Endothelial cell of umbilical vein (primary cell): Measurements from ENCODE around the gene PDCL2. TPM values are rescaled to one million over a fixed set of nuclear protein-coding genes. Genes with fewer than 3 reads are reported as not detected.

ENCODE experiments used
- BruUV-seq: library from RNA; stranded (reverse); fragments of 400-500 nt; replicated peaks from 2 replicates; lab custom pipeline; 2021; lab: Mats Ljungman, UMichigan
- CTCF ChIA-PET: fragments of 300-600, 350-600 bp; sonication (Branson Sonifier 250); formaldehyde crosslinking; loops from one replicate; lab custom pipeline; 2021; ENCODE audit warnings: antibody characterized with exemption, inconsistent platforms; lab: Charles Lee
- POLR2A ChIA-PET: fragments of 300-600, 350-600 bp; sonication (Branson Sonifier 250); formaldehyde crosslinking; loops from one replicate; lab custom pipeline; 2021; ENCODE audit warnings: antibody characterized with exemption, inconsistent platforms; lab: Charles Lee
- DNase-seq: peaks from one replicate; pipeline ENCODE4 v3.0.0-alpha.2; 2011; ENCODE audit warnings: low read depth, low spot score
- FAIRE-seq: peaks from 2 replicates; lab custom pipeline; 2011; peaks lifted over from hg19 to GRCh38; lab: Jason Lieb, UNC
- H2AFZ ChIP-seq: 2 replicates; pipeline ENCODE4 v1.6.0; 2012; ENCODE audit warnings: low read depth, low read length, control low read depth, inconsistent platforms
- H3K27ac ChIP-seq: 2 replicates; pipeline ENCODE4 v1.5.1; 2011; ENCODE audit warnings: low read depth, mild to moderate bottlenecking, control low read depth, low read length, moderate library complexity; ENCODE audit not compliant: insufficient read depth
- H3K27me3 ChIP-seq, 2 experiments: 2 replicates each; pipeline versions ENCODE4 v1.6.0 to v1.6.1; 2011; ENCODE audit warnings: low read length in 2 of 2, mixed read lengths in 1 of 2; ENCODE audit not compliant: control insufficient read depth in 2 of 2, insufficient read depth in 2 of 2
- H3K36me3 ChIP-seq, 2 experiments: 2 replicates in 1 of 2; 3 replicates in 1 of 2; pipeline ENCODE4 v1.5.1; 2011; ENCODE audit warnings: low read length in 2 of 2, mild to moderate bottlenecking in 1 of 2, moderate library complexity in 1 of 2; ENCODE audit not compliant: control insufficient read depth in 2 of 2, insufficient read depth in 2 of 2; ENCODE audit errors: extremely low read depth in 1 of 2
- H3K4me1 ChIP-seq: 3 replicates; pipeline ENCODE4 v1.5.1; 2011; ENCODE audit warnings: mild to moderate bottlenecking, low read length; ENCODE audit not compliant: control insufficient read depth, insufficient read depth; ENCODE audit errors: extremely low read depth
- H3K4me2 ChIP-seq: 2 replicates; pipeline ENCODE4 v1.6.1; 2011; ENCODE audit warnings: low read length, control low read depth, mixed read lengths; ENCODE audit not compliant: insufficient read depth
- H3K4me3 ChIP-seq, 3 experiments: fragments of 200-600 bp in 1 of 3; sonication (generic), shearing (Covaris generic) in 1 of 3; replicated peaks in 1 of 3; 2 replicates each; pipeline ENCODE4 v1.5.1; 2011 to 2016; ENCODE audit warnings: control low read depth in 3 of 3, low read length in 3 of 3, mild to moderate bottlenecking in 2 of 3, inconsistent platforms in 1 of 3, low read depth in 1 of 3, moderate library complexity in 1 of 3; ENCODE audit not compliant: insufficient read depth in 1 of 3
- H3K79me2 ChIP-seq: 2 replicates; pipeline ENCODE4 v1.6.0; 2012; ENCODE audit warnings: low read length, inconsistent platforms; ENCODE audit not compliant: control insufficient read depth, insufficient read depth
- H3K9ac ChIP-seq: replicated peaks from 2 replicates; pipeline ENCODE3; 2011; ENCODE audit warnings: low read length, control low read depth; ENCODE audit not compliant: insufficient read depth; ENCODE audit errors: extremely low read depth
- H3K9me1 ChIP-seq: replicated peaks from 3 replicates; pipeline ENCODE4 v1.6.0; 2011; ENCODE audit warnings: mild to moderate bottlenecking, low read length; ENCODE audit not compliant: control insufficient read depth, insufficient read depth; ENCODE audit errors: extremely low read depth
- H3K9me3 ChIP-seq: replicated peaks from 2 replicates; pipeline ENCODE4 v1.5.1; 2012; ENCODE audit warnings: low read length, inconsistent platforms; ENCODE audit not compliant: control insufficient read depth, insufficient read depth
- H4K20me1 ChIP-seq: replicated peaks from 2 replicates; pipeline ENCODE3; 2011; ENCODE audit warnings: mild to moderate bottlenecking, low read length; ENCODE audit not compliant: control insufficient read depth, insufficient read depth; ENCODE audit errors: extremely low read depth
- EZH2 ChIP-seq: IDR thresholded peaks from 2 replicates; pipeline ENCODE4 v1.6.1; 2012; ENCODE audit warnings: borderline replicate concordance, low read depth, mild to moderate bottlenecking, moderate library complexity, low read length, inconsistent platforms; ENCODE audit not compliant: severe bottlenecking
- FOS ChIP-seq: IDR thresholded peaks from 2 replicates; pipeline ENCODE4 v1.6.1; 2011; ENCODE audit warnings: mild to moderate bottlenecking, low read length, moderate library complexity, borderline replicate concordance; ENCODE audit not compliant: insufficient read depth
- GATA2 ChIP-seq: IDR thresholded peaks from 2 replicates; pipeline ENCODE4 v1.7.0; 2011; ENCODE audit warnings: low read depth, mild to moderate bottlenecking, moderate library complexity, mixed read lengths, low read length; ENCODE audit not compliant: insufficient read length, insufficient read depth
- JUN ChIP-seq: IDR thresholded peaks from 2 replicates; pipeline ENCODE4 v1.6.1; 2011; ENCODE audit warnings: borderline replicate concordance, low read depth; ENCODE audit not compliant: insufficient read length, insufficient read depth
- MYC ChIP-seq: IDR thresholded peaks from one replicate; pipeline ENCODE4 v1.6.1; 2011; ENCODE audit warnings: mild to moderate bottlenecking, low read depth, low read length
- POLR2A ChIP-seq: IDR thresholded peaks from 2 replicates; pipeline ENCODE4 v1.6.1; 2012; ENCODE audit warnings: low read depth, mild to moderate bottlenecking, control low read depth, low read length
- POLR2AphosphoS5 ChIP-seq: IDR thresholded peaks from 2 replicates; pipeline ENCODE4 v1.6.1; 2012; ENCODE audit warnings: low read depth, mild to moderate bottlenecking, control low read depth, low read length, moderate library complexity; ENCODE audit not compliant: insufficient read depth
- dilution Hi-C: fragments of 300-500 bp; cut with MboI; formaldehyde crosslinking; loops from one replicate; pipeline ENCODE4 v1.15.0; 2019; ENCODE audit warnings: low sequenced_read_pairs; ENCODE audit not compliant: extremely low pct_ligation_motif_present
- intact Hi-C: fragments of 100-400 bp; cut with micrococcal nuclease; formaldehyde crosslinking; loops from one replicate; pipeline ENCODE4 v1.10.0; 2022
- polyA plus RNA-seq, 4 experiments: library from polyadenylated mRNA; depleted of rRNA in 3 of 4; stranded (reverse) in 3 of 4; unstranded in 1 of 4; fragments of >200 nt; gene quantifications; 2 replicates each; pipeline versions ENCODE4 v1.2.1 to v1.2.3, GENCODE V29; 2011 to 2012; ENCODE audit warnings: missing spikeins in 1 of 4
- total RNA-seq: library from RNA; stranded (reverse); gene quantifications from 2 replicates; pipeline ENCODE4 v1.2.3, GENCODE V29; 2021
- TF ChIP-seq, protein P1 (sequence below), 2 donors: IDR thresholded peaks; 1 replicate in 1 of 2; 2 replicates in 1 of 2; pipeline ENCODE4 v1.5.1; 2011; ENCODE audit warnings: low read length in 2 of 2, mild to moderate bottlenecking in 2 of 2, moderate library complexity in 2 of 2, control low read depth in 1 of 2, inconsistent platforms in 1 of 2, low read depth in 1 of 2; ENCODE audit not compliant: insufficient read depth in 1 of 2; ENCODE audit errors: extremely low read depth in 1 of 2
- TF ChIP-seq, protein P2 (sequence below): IDR thresholded peaks from 2 replicates; pipeline ENCODE4 v1.6.1; 2011; ENCODE audit not compliant: insufficient read depth, insufficient read length

PDCL2 gene
- total and polyA plus RNA-seq, 2 donors (not counting 3 experiments of a cell fraction or from before 2014, with no cell fraction given), result not detected

DNA sequence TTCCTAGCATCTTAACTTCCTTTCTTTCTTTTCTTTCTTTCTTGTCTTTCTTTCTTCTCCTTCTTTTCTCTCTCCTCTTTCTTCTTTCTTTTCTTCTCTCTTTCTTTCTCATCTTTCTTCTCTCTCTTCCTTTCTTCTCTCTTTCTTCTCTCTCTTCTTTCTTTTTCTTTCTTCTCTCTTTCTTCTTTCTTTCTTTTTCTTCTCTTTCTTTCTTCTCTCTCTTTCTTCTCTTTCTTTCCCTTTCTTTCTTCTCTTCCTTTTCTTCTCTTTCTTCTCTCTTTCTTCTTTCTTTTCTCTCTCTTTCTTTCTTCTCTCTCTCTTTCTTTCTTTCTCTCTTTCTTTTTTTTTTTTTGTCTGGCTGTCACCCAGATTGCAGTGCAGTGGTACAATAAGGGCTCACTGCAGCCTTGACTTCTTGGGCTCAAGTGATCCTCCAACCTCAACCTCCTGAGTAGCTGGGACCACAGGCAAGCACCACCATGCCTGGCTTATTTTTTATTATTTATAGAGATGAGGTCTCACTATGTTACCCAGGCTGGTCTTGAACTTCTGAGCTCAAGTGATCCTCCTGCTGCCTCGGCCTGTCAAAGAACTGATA is 26.6 kb upstream of the PDCL2 start:
- CTCF ChIA-PET, result no interaction called here

More for the DNA sequence above, 26.6 kb upstream of the PDCL2 start:
- intact Hi-C loops (no loop called here), dilution Hi-C loops (no loop called here)
- no peak for DNase-seq
- H3K4me3 ChIP-seq, result no peak overlapping the region
- no peak overlapping the region for H3K9ac ChIP-seq
- H3K9me3 ChIP-seq, result no peaks in the 10 kb centered on the region
- H3K9me1 ChIP-seq, result no peaks in the 10 kb centered on the region
- H3K4me1 ChIP-seq, result no peaks in the 10 kb centered on the region
- no peaks in the 10 kb centered on the region for H3K36me3 ChIP-seq
- no peak overlapping the region for H2AFZ ChIP-seq
- TF ChIP-seq, protein P1, sequence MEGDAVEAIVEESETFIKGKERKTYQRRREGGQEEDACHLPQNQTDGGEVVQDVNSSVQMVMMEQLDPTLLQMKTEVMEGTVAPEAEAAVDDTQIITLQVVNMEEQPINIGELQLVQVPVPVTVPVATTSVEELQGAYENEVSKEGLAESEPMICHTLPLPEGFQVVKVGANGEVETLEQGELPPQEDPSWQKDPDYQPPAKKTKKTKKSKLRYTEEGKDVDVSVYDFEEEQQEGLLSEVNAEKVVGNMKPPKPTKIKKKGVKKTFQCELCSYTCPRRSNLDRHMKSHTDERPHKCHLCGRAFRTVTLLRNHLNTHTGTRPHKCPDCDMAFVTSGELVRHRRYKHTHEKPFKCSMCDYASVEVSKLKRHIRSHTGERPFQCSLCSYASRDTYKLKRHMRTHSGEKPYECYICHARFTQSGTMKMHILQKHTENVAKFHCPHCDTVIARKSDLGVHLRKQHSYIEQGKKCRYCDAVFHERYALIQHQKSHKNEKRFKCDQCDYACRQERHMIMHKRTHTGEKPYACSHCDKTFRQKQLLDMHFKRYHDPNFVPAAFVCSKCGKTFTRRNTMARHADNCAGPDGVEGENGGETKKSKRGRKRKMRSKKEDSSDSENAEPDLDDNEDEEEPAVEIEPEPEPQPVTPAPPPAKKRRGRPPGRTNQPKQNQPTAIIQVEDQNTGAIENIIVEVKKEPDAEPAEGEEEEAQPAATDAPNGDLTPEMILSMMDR (IDR thresholded peaks at IDR 0.05; ENCODE audit: extremely low read depth in 1 of 2, insufficient read depth in 1 of 2, low read depth in 1 of 2, low read length in 2 of 2), result no peak
- TF ChIP-seq FOS, result no peak
- no peak for TF ChIP-seq POLR2A
- no peak for TF ChIP-seq MYC
- TF ChIP-seq, protein P2, sequence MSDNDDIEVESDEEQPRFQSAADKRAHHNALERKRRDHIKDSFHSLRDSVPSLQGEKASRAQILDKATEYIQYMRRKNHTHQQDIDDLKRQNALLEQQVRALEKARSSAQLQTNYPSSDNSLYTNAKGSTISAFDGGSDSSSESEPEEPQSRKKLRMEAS, result no peak
- no peak for TF ChIP-seq GATA2
- no peak for TF ChIP-seq POLR2AphosphoS5
- TF ChIP-seq JUN, result no peak
- no peak for TF ChIP-seq EZH2
- no peaks in the 10 kb centered on the region for H3K27me3 ChIP-seq
- POLR2A ChIA-PET, result no interaction called here
- no peak overlapping the region for H3K4me2 ChIP-seq
- no peak for FAIRE-seq
- BruUV-seq, result no TSS peak
- H4K20me1 ChIP-seq, result no peaks in the 10 kb centered on the region
- no peak overlapping the region for H3K27ac ChIP-seq
- H3K79me2 ChIP-seq, result no peaks in the 10 kb centered on the region
